D721Med (cell line): Measurements from ENCODE around the gene CCR2.

Experiments used
- DNase-seq: peaks from one replicate; pipeline ENCODE4 v3.0.0; 2011; ENCODE audit warnings: low spot score; ENCODE audit not compliant: insufficient read length
- FAIRE-seq: peaks from 2 replicates; lab custom pipeline; 2011; peaks lifted over from hg19 to GRCh38; lab: Jason Lieb, UNC
- CTCF ChIP-seq: IDR thresholded peaks from 2 replicates; pipeline ENCODE4 v1.5.1; 2012; ENCODE audit warnings: mild to moderate bottlenecking, control low read depth; ENCODE audit not compliant: insufficient read depth; ENCODE audit errors: missing control alignments

Gene CCR2

GRCh38 chr3:46353647-46354410 lies at the start of gene CCR2:
CCR2 (plus strand) TSS chr3:46354111; CDS start chr3:46357528, 3,417 bp downstream.
- FAIRE-seq = no peak
- no peak for TF ChIP-seq CTCF
- DNase-seq = no peak

- FAIRE-seq (no peak), DNase-seq (no peak)
- TF ChIP-seq CTCF = no peak
Measured at GRCh38 chr3:46304739-46305138, 49.2 kb upstream of the CCR2 start.

- FAIRE-seq (no peak), DNase-seq (no peak)
- TF ChIP-seq CTCF = no peak
Measured at GRCh38 chr3:46312991-46313390, 40.9 kb upstream of the CCR2 start.

GRCh38 chr3:46314517-46314916 lies 39.4 kb upstream of the CCR2 start:
- DNase-seq (no peak), FAIRE-seq (no peak)
- TF ChIP-seq CTCF = no peak

GRCh38 chr3:46316206-46316605 lies 37.7 kb upstream of the CCR2 start:
- no peak for TF ChIP-seq CTCF
- FAIRE-seq (no peak), DNase-seq (no peak)

- TF ChIP-seq CTCF = no peak
- no peak for DNase-seq
- FAIRE-seq = no peak
Measured at GRCh38 chr3:46318207-46318927, 35.5 kb upstream of the CCR2 start.
